ENCODE results near the gene HTRA2.

The HTRA2 gene

DNA sequence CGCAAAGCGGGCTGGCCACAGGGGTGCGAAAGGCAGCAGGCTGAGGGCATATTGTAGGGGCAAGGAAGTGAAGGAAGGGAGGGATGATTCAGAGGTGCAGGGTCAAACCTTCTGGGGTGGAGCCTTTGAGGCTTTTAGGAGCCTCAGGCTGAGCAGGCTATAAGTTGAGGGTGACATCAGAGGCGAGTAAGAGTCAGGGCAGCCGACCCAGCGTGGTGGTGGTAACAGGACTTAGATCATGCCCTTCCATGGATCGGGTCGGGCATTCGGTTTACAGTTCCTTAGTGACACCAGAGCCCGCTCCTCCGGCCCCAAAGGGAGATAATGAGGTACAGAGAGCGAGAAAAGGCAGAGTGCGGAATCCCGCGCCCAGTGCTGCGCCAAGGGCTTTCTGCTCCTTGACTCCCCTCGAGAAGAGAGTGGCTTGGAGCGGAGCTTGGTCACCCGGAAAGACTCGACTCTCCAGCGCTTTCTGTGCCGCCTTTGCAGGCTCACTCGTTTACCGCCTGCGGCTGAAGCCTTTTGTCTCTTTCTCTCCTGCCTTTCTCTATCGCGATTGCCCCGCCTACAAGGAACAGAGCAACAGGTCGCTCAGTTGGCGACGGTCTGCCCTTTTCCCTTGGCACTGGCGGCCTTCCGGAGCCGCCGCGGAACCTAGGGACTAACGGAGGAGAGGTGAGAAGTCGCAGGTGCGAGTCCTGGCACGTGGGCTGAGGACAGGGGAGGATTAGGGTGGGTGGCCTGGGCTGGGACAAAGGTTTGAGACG is 31.1 kb upstream of the HTRA2 start:
- H3K9me2 ChIP-seq (replicated peaks; ENCODE audit: insufficient read depth, low read length), result no peaks in the 10 kb centered on the region
- H3K27ac ChIP-seq (ENCODE audit: low read depth, low read length), result no peak overlapping the region
- no peaks in the 10 kb centered on the region for H4K20me1 ChIP-seq (ENCODE audit: low read depth, low read length)
- H3K79me2 ChIP-seq (ENCODE audit: insufficient read depth, low read length), result no peaks in the 10 kb centered on the region
- no peaks in the 10 kb centered on the region for H3K27me3 ChIP-seq (ENCODE audit: low read length)
- H3K36me3 ChIP-seq (ENCODE audit: low read length), result no peaks in the 10 kb centered on the region
- TF ChIP-seq, protein P1, sequence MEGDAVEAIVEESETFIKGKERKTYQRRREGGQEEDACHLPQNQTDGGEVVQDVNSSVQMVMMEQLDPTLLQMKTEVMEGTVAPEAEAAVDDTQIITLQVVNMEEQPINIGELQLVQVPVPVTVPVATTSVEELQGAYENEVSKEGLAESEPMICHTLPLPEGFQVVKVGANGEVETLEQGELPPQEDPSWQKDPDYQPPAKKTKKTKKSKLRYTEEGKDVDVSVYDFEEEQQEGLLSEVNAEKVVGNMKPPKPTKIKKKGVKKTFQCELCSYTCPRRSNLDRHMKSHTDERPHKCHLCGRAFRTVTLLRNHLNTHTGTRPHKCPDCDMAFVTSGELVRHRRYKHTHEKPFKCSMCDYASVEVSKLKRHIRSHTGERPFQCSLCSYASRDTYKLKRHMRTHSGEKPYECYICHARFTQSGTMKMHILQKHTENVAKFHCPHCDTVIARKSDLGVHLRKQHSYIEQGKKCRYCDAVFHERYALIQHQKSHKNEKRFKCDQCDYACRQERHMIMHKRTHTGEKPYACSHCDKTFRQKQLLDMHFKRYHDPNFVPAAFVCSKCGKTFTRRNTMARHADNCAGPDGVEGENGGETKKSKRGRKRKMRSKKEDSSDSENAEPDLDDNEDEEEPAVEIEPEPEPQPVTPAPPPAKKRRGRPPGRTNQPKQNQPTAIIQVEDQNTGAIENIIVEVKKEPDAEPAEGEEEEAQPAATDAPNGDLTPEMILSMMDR (IDR thresholded peaks at IDR 0.05; ENCODE audit: insufficient read depth, low read length, poor library complexity, severe bottlenecking), result no peak
- TF ChIP-seq EZH2phosphoT487 (conservative IDR thresholded peaks at IDR 0.05; ENCODE audit: low read length), result no peak
- no peaks in the 10 kb centered on the region for H3F3A ChIP-seq (ENCODE audit: insufficient read depth)
- H2AFZ ChIP-seq (ENCODE audit: low read depth, low read length, severe bottlenecking), result no peak overlapping the region
- no peak overlapping the region for H3K9ac ChIP-seq (ENCODE audit: low read length)
- no peak overlapping the region for H3K4me3 ChIP-seq (ENCODE audit: insufficient read depth, low read length, poor library complexity, severe bottlenecking)
- no peak overlapping the region for H3K4me2 ChIP-seq (ENCODE audit: low read depth, low read length, poor library complexity, severe bottlenecking)
- H3K9me3 ChIP-seq (ENCODE audit: insufficient read depth, low read length), result no peaks in the 10 kb centered on the region

DNA sequence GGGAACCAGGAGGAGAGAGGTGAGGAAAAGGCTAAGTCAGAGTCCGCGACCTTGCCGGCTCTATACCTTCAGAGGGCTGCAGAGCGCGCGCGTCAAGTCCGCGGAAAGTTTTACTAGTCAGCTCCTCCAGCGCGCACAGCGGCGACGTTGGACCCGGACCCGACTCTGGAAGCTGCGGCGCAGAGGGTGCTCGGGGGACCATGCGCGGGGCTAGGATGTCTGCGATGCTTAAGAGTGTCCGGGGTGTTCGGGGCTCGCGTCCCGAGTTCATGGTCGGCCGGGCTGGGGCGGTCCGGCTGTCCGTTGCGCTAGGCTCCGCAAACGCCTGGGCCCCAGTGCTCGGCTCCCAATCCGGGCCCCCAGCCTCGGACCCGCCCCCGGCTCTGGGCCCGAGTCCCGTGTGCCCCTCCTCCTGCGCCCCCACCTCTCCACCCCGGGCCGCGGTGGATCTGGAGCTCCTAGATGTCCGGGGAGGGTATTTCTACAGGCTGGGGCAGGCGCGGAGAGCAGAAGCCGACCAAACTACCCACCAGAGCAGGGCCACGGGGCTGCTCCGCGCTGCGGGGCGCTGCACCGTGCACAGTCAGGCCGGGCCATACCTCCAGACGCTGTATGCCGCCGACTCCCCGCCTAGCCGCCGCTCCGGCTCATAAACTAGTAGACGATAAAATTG is 30.3 kb upstream of the HTRA2 start, which contains the start of gene LBX2:
LBX2 (minus strand) TSS at position 337 of the 673 bp plus-strand sequence; CDS start at position 271, 66 bp downstream.
- H2AFZ ChIP-seq (ENCODE audit: low read depth, low read length, severe bottlenecking), result no peak within 1 kb of the TSS
- H3K4me3 ChIP-seq (ENCODE audit: insufficient read depth, low read length, poor library complexity, severe bottlenecking), result no peak within 1 kb of the TSS
- H3F3A ChIP-seq (ENCODE audit: insufficient read depth), result no peaks in the 10 kb centered on the region
- no peak within 1 kb of the TSS for H3K4me2 ChIP-seq (ENCODE audit: low read depth, low read length, poor library complexity, severe bottlenecking)
- no peaks in the 10 kb centered on the region for H4K20me1 ChIP-seq (ENCODE audit: low read depth, low read length)
- H3K27ac ChIP-seq (ENCODE audit: low read depth, low read length), result no peak within 1 kb of the TSS
- H3K9me3 ChIP-seq (ENCODE audit: insufficient read depth, low read length), result no peaks in the 10 kb centered on the region
- H3K79me2 ChIP-seq (ENCODE audit: insufficient read depth, low read length), result no peaks in the 10 kb centered on the region
- no peak for TF ChIP-seq EZH2phosphoT487 (conservative IDR thresholded peaks at IDR 0.05; ENCODE audit: low read length)
- TF ChIP-seq, protein P1 (IDR thresholded peaks at IDR 0.05; ENCODE audit: insufficient read depth, low read length, poor library complexity, severe bottlenecking), result no peak
- no peaks in the 10 kb centered on the region for H3K27me3 ChIP-seq (ENCODE audit: low read length)
- no peaks in the 10 kb centered on the region for H3K36me3 ChIP-seq (ENCODE audit: low read length)
- H3K9me2 ChIP-seq (replicated peaks; ENCODE audit: insufficient read depth, low read length), result no peaks in the 10 kb centered on the region
- no peak within 1 kb of the TSS for H3K9ac ChIP-seq (ENCODE audit: low read length)

DNA sequence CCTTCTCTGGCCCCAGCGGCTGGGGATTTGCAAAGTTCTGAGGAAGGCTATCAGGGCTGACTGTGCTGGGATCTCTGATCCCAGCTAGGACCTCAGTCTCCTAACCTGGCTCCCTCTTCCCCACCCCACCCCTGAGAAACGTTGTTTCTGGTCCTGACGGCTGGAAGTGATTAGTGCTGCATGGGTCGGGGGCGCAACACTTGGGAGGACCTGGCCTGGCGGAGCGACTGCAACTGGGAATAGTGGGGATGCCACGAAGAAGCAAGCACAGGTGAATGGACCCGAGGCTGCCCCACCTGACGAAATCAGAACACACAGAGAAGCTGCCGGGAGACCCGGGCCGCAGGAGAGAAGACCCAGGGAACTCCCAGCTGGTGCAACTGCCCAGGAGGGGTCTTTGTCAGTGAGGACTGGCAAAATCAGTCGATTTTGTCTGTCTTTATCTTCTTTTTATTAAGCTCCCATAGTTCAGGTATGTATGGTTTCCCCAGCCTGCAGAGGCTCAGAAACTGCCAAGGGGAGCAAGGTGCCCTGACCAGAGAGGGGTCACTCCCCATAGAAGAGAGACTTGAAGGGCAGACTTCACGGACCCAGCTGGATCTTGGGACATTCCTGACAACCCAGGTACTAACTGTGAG is 29.7 kb upstream of the HTRA2 start:
- no peak overlapping the region for H3K4me2 ChIP-seq (ENCODE audit: low read depth, low read length, poor library complexity, severe bottlenecking)
- no peak overlapping the region for H3K9ac ChIP-seq (ENCODE audit: low read length)
- H3K9me3 ChIP-seq (ENCODE audit: insufficient read depth, low read length), result no peaks in the 10 kb centered on the region

More for the DNA sequence above, 29.7 kb upstream of the HTRA2 start:
- Histone ChIP-seq H2AFZ (ENCODE audit: low read depth, low read length, severe bottlenecking) (no peak overlapping the region), H3K79me2 (ENCODE audit: insufficient read depth, low read length) (no peaks in the 10 kb centered on the region), H3K27ac (ENCODE audit: low read depth, low read length) (no peak overlapping the region), H3F3A (ENCODE audit: insufficient read depth) (no peaks in the 10 kb centered on the region), H3K9me2 (replicated peaks; ENCODE audit: insufficient read depth, low read length) (no peaks in the 10 kb centered on the region), H3K27me3 (ENCODE audit: low read length) (no peaks in the 10 kb centered on the region), H3K4me3 (ENCODE audit: insufficient read depth, low read length, poor library complexity, severe bottlenecking) (no peak overlapping the region), H4K20me1 (ENCODE audit: low read depth, low read length) (no peaks in the 10 kb centered on the region), H3K36me3 (ENCODE audit: low read length) (no peaks in the 10 kb centered on the region)
- TF ChIP-seq, protein P1 (IDR thresholded peaks at IDR 0.05; ENCODE audit: insufficient read depth, low read length, poor library complexity, severe bottlenecking), result no peak
- no peak for TF ChIP-seq EZH2phosphoT487 (conservative IDR thresholded peaks at IDR 0.05; ENCODE audit: low read length)
